Common myeloid progenitor, CD34-positive (primary cell): ENCODE results near the gene ACOT8.

Source experiments
- CTCF ChIA-PET: fragments of 350-600 bp; sonication (Branson Sonifier 250); formaldehyde crosslinking; loops from one replicate; lab custom pipeline; 2021; ENCODE audit warnings: antibody characterized with exemption; lab: Charles Lee
- POLR2A ChIA-PET: fragments of 350-600 bp; sonication (Branson Sonifier 250); formaldehyde crosslinking; loops from one replicate; lab custom pipeline; 2021; ENCODE audit warnings: antibody characterized with exemption; lab: Charles Lee
- DNase-seq, 3 donors: peaks; one replicate each; pipeline versions ENCODE4 v3.0.0 to v3.0.0-alpha.2; 2013
- H3K27ac ChIP-seq, 2 experiments: 1 replicate in 1 of 2; 2 replicates in 1 of 2; pipeline ENCODE4 v1.7.0; 2013; ENCODE audit warnings: inconsistent platforms in 2 of 2, low read length in 2 of 2, mild to moderate bottlenecking in 2 of 2, low read depth in 1 of 2, moderate library complexity in 1 of 2; ENCODE audit not compliant: severe bottlenecking in 2 of 2, insufficient read depth in 1 of 2, poor library complexity in 1 of 2
- H3K27me3 ChIP-seq, 5 experiments: replicated peaks in 2 of 5; 1 replicate in 3 of 5; 2 replicates in 2 of 5; pipeline versions ENCODE4 v1.6.1 to v1.7.0; 2013; ENCODE audit warnings: low read length in 4 of 5, mild to moderate bottlenecking in 2 of 5, moderate library complexity in 2 of 5, inconsistent platforms in 1 of 5; ENCODE audit not compliant: insufficient read depth in 5 of 5, control insufficient read depth in 4 of 5
- H3K36me3 ChIP-seq, 4 experiments: 1 replicate in 2 of 4; 2 replicates in 2 of 4; pipeline versions ENCODE4 v1.6.1 to v1.7.0; 2013; ENCODE audit warnings: low read length in 3 of 4, control low read depth in 1 of 4, mild to moderate bottlenecking in 1 of 4; ENCODE audit not compliant: control insufficient read depth in 4 of 4, insufficient read depth in 4 of 4
- H3K4me1 ChIP-seq, 4 experiments: 1 replicate in 3 of 4; 2 replicates in 1 of 4; pipeline versions ENCODE4 v1.6.1 to v1.7.1; 2013; ENCODE audit warnings: low read length in 3 of 4, mild to moderate bottlenecking in 3 of 4, control low read depth in 1 of 4, inconsistent platforms in 1 of 4, moderate library complexity in 1 of 4; ENCODE audit not compliant: control insufficient read depth in 4 of 4, insufficient read depth in 4 of 4; ENCODE audit errors: control extremely low read depth in 1 of 4
- H3K4me3 ChIP-seq, 7 experiments: 1 replicate in 4 of 7; 2 replicates in 3 of 7; pipeline versions ENCODE4 v1.5.1 to v1.7.0; 2013; ENCODE audit warnings: mild to moderate bottlenecking in 7 of 7, low read length in 6 of 7, moderate library complexity in 6 of 7, inconsistent platforms in 2 of 7, low read depth in 2 of 7, control low read depth in 1 of 7; ENCODE audit not compliant: insufficient read depth in 4 of 7, control insufficient read depth in 1 of 7; ENCODE audit errors: extremely low read depth in 1 of 7
- H3K9me3 ChIP-seq, 5 experiments: 1 replicate in 4 of 5; 2 replicates in 1 of 5; pipeline versions ENCODE4 v1.6.1 to v1.7.1; 2013; ENCODE audit warnings: low read length in 4 of 5, mild to moderate bottlenecking in 2 of 5, inconsistent platforms in 1 of 5, low read depth in 1 of 5, moderate library complexity in 1 of 5; ENCODE audit not compliant: control insufficient read depth in 4 of 5, insufficient read depth in 2 of 5; ENCODE audit errors: control extremely low read depth in 1 of 5
- WGBS: methylation state at CpG from one replicate; pipeline ENCODE4 v1.1.5; 2013; ENCODE audit not compliant: insufficient coverage; 5-methylcytosine and 5-hydroxymethylcytosine counted together

Gene ACOT8

GRCh38 chr20:45867136-45867818 lies 10.1 kb upstream of the ACOT8 start:
- Histone ChIP-seq H3K36me3 (peaks cover 0 to 2% (median 0%) of the 10 kb centered on the region in 4 experiments), H3K4me1 (no peaks in the 10 kb centered on the region), H3K27me3 (no peaks in the 10 kb centered on the region), H3K27ac (no peak overlapping the region), H3K4me3 (no peak overlapping the region), H3K9me3 (no peaks in the 10 kb centered on the region)
- CTCF ChIA-PET: no interaction called here
- WGBS: 100% methylated on average over 3 of the region's 6 CpGs
- POLR2A ChIA-PET: no interaction called here
- no peak for DNase-seq

- Histone ChIP-seq H3K4me3 (no peak overlapping the region), H3K4me1 (no peaks in the 10 kb centered on the region), H3K27ac (no peak overlapping the region), H3K27me3 (no peaks in the 10 kb centered on the region), H3K36me3 (peaks cover 0 to 2% (median 0%) of the 10 kb centered on the region in 4 experiments), H3K9me3 (no peaks in the 10 kb centered on the region)
- DNase-seq: no peak
- WGBS: 95% methylated on average over 4 of the region's 5 CpGs
- ChIA-PET POLR2A (interaction anchor here (1.0 kb wide), 1 partner anchor 16 kb away, joined by 3 read pairs; no protein-coding TSS in a partner anchor), CTCF (interaction anchor here (1.3 kb wide), 1 partner anchor 11 kb away, joined by 5 read pairs; no protein-coding TSS in a partner anchor)
Measured at GRCh38 chr20:45866454-45866853, 9.3 kb upstream of the ACOT8 start.

- peaks cover 0 to 5% (median under 1%) of the 10 kb centered on the region in 4 experiments for H3K4me1 ChIP-seq
- no peak for DNase-seq
- CTCF ChIA-PET: interaction anchor here (1.0 to 1.8 kb wide), 5 partner anchors 12 to 70 kb away, joined by 3 to 5 read pairs (median 3); partner anchors contain the start of gene ZSWIM1
- H3K27me3 ChIP-seq: no peaks in the 10 kb centered on the region
- H3K36me3 ChIP-seq: no peaks in the 10 kb centered on the region
- no peaks in the 10 kb centered on the region for H3K9me3 ChIP-seq
- no peak overlapping the region for H3K4me3 ChIP-seq
- POLR2A ChIA-PET: no interaction called here
- WGBS: 98% methylated on average over 6 of the region's 7 CpGs
- H3K27ac ChIP-seq: no peak overlapping the region
Measured at GRCh38 chr20:45863543-45864470, 6.6 kb upstream of the ACOT8 start.

- no peak overlapping the region for H3K4me3 ChIP-seq
- no peaks in the 10 kb centered on the region for H3K36me3 ChIP-seq
- no peaks in the 10 kb centered on the region for H3K27me3 ChIP-seq
- H3K4me1 ChIP-seq: peaks cover 2 to 18% (median 15%) of the 10 kb centered on the region in 4 experiments
- 100% methylated on average over 5 of the region's 7 CpGs for WGBS
- POLR2A ChIA-PET: no interaction called here
- DNase-seq: peak in 2 of 3 donors; percentile 21 to 35
- H3K27ac ChIP-seq: peak overlapping the region in 1 of 2 experiments; percentile 22
- CTCF ChIA-PET: interaction anchor here (0.7 kb wide), 1 partner anchor 19 kb away, joined by 3 read pairs; no protein-coding TSS in a partner anchor
- no peaks in the 10 kb centered on the region for H3K9me3 ChIP-seq
Measured at GRCh38 chr20:45861221-45862075, 4.3 kb upstream of the ACOT8 start.

- Histone ChIP-seq H3K36me3 (no peaks in the 10 kb centered on the region), H3K27me3 (no peaks in the 10 kb centered on the region), H3K9me3 (no peaks in the 10 kb centered on the region), H3K4me3 (no peak overlapping the region), H3K27ac (peak overlapping the region in 1 of 2 experiments; percentile 22), H3K4me1 (peaks cover 2 to 26% (median 22%) of the 10 kb centered on the region in 4 experiments)
- 91% methylated on average over 4 of the region's 7 CpGs for WGBS
- ChIA-PET POLR2A (no interaction called here), CTCF (interaction anchor here (0.7 kb wide), 1 partner anchor 19 kb away, joined by 3 read pairs; no protein-coding TSS in a partner anchor)
- no peak for DNase-seq
Measured at GRCh38 chr20:45860560-45861220, 3.5 kb upstream of the ACOT8 start.

GRCh38 chr20:45859916-45860315 lies 2.7 kb upstream of the ACOT8 start:
- H3K27ac ChIP-seq: no peak overlapping the region
- DNase-seq: no peak
- 100% methylated on average over 3 of the region's 5 CpGs for WGBS
- no peaks in the 10 kb centered on the region for H3K27me3 ChIP-seq
- CTCF ChIA-PET: no interaction called here
- POLR2A ChIA-PET: no interaction called here
- H3K36me3 ChIP-seq: peaks cover 0 to 3% (median under 1%) of the 10 kb centered on the region in 4 experiments
- H3K4me3 ChIP-seq: no peak overlapping the region
- no peaks in the 10 kb centered on the region for H3K9me3 ChIP-seq
- peaks cover 2 to 26% (median 23%) of the 10 kb centered on the region in 4 experiments for H3K4me1 ChIP-seq
